Measurements from ENCODE around the gene GJA9. TPM values are rescaled to one million over a fixed set of nuclear protein-coding genes. Genes with fewer than 3 reads are reported as not detected.
"Not testable (repeated sequence)": the region's sequence is repeated elsewhere in the genome, so short reads cannot be mapped to it uniquely, and the experiment has no call there.

GJA9 gene
- polyA plus RNA-seq, 2 of the 4 experiments (the other 2 are of a cell fraction) = not detected

DNA sequence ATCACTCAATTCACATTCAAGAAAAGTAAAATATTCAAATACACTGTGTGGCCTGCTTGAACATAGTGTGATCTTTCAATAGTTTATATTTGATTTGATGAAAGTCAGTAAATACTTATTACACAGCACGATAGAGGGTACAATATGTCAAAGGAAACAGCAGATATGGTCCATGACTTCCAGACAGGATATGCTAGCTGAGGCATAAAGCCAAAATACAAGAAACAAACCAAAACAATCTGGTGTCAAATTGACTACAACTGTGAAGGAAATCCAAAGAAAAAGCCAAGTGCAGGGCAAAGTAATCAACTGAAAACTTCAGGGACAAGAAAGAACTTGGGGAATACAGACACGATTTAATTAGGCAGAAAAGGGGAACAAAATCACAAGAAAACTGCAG lies 41.1 kb downstream of the GJA9 start:
- H3K4me1 ChIP-seq = no peaks in the 10 kb centered on the region
- FAIRE-seq (no peak), DNase-seq (ENCODE audit: low read depth in 1 of 2, low spot score in 1 of 2) (no peak), ATAC-seq (no peak)
- no peak for TF ChIP-seq POLR2AphosphoS2 (conservative IDR thresholded peaks at IDR 0.05; ENCODE audit: low read length)
- no peak for TF ChIP-seq TP53 (CRISPR knock-in tag; IDR thresholded peaks at IDR 0.05)
- no peak for TF ChIP-seq BHLHE40 (IDR thresholded peaks at IDR 0.05; ENCODE audit: low read depth, low read length)
- no peak for TF ChIP-seq RFX5 (IDR thresholded peaks at IDR 0.05)
- TF ChIP-seq KDM5A (IDR thresholded peaks at IDR 0.05) = no peak
- no peak for TF ChIP-seq JUN (IDR thresholded peaks at IDR 0.05)
- no peak for TF ChIP-seq ZC3H11A (IDR thresholded peaks at IDR 0.05)
- TF ChIP-seq, protein P1, sequence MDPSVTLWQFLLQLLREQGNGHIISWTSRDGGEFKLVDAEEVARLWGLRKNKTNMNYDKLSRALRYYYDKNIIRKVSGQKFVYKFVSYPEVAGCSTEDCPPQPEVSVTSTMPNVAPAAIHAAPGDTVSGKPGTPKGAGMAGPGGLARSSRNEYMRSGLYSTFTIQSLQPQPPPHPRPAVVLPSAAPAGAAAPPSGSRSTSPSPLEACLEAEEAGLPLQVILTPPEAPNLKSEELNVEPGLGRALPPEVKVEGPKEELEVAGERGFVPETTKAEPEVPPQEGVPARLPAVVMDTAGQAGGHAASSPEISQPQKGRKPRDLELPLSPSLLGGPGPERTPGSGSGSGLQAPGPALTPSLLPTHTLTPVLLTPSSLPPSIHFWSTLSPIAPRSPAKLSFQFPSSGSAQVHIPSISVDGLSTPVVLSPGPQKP (IDR thresholded peaks at IDR 0.05; ENCODE audit: low read depth, low read length) = no peak
- no peak for TF ChIP-seq HOXA7 (CRISPR knock-in tag; IDR thresholded peaks at IDR 0.05)
- no peak for TF ChIP-seq ZSCAN20 (CRISPR knock-in tag; IDR thresholded peaks at IDR 0.05)
- TF ChIP-seq FOSL2 (IDR thresholded peaks at IDR 0.05) = no peak
- TF ChIP-seq FOSL2 (CRISPR knock-in tag; IDR thresholded peaks at IDR 0.05) = no peak
- no peak for TF ChIP-seq HOXB13 (CRISPR knock-in tag; IDR thresholded peaks at IDR 0.05; ENCODE audit: low read depth)
- no peak for TF ChIP-seq SMC3 (IDR thresholded peaks at IDR 0.05)
- no peak for TF ChIP-seq CBX2 (IDR thresholded peaks at IDR 0.05; ENCODE audit: borderline replicate concordance, low read depth)
- no peak for TF ChIP-seq PHF8 (IDR thresholded peaks at IDR 0.05; ENCODE audit: borderline replicate concordance, low read depth)
- no peak for TF ChIP-seq ZFP36 (IDR thresholded peaks at IDR 0.05; ENCODE audit: borderline replicate concordance, partially characterized antibody)
- no peak for TF ChIP-seq HOXB5 (CRISPR knock-in tag; IDR thresholded peaks at IDR 0.05)
- no peak for TF ChIP-seq RAD21 (conservative IDR thresholded peaks at IDR 0.05 in 1 of 2, IDR thresholded peaks at IDR 0.05 in 1 of 2)
- no peak overlapping the region for H3K4me2 ChIP-seq
- H3K27ac ChIP-seq = no peak overlapping the region
- H3K9me3 ChIP-seq = no peaks in the 10 kb centered on the region
- WGBS (ENCODE audit: missing lambda C conversion rate) = 54% methylated on average over 2 of the region's 2 CpGs
- H3K4me3 ChIP-seq = no peak overlapping the region
- ChIA-PET CTCF (no interaction called here), POLR2A (no interaction called here)

DNA sequence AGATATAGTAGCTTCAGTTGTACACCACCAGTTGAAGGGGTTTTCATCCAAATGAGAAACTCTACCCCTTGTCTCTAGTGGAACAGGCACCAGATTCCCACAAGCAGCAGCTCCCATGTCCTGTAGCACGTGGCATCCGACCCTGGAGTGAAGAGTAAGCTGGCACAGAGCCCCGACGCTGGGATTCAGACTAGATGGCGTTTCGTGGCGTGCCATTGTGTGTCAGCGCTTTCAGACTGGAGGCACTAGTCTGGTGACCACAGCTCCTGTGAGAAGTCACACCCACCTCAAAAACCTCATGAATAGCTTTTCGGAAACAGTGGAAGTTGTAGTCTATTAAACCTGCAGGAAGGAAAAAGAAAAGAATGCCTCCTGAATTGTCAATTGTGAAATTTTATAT lies 42.0 kb downstream of the GJA9 start:
- DNase-seq (ENCODE audit: low read depth in 1 of 2, low spot score in 1 of 2) (no peak), FAIRE-seq (no peak), ATAC-seq (no peak)
- TF ChIP-seq ZFP36 (IDR thresholded peaks at IDR 0.05; ENCODE audit: borderline replicate concordance, partially characterized antibody) (no peak), RAD21 (conservative IDR thresholded peaks at IDR 0.05 in 1 of 2, IDR thresholded peaks at IDR 0.05 in 1 of 2) (no peak), HDAC2 (IDR thresholded peaks at IDR 0.05) (no peak), BHLHE40 (IDR thresholded peaks at IDR 0.05; ENCODE audit: low read depth, low read length) (no peak), ZSCAN20 (CRISPR knock-in tag; IDR thresholded peaks at IDR 0.05) (no peak), RNF2 (IDR thresholded peaks at IDR 0.05; ENCODE audit: borderline replicate concordance, low read depth) (no peak), NR3C1 (IDR thresholded peaks at IDR 0.05) (no peak), CHD2 (IDR thresholded peaks at IDR 0.05; ENCODE audit: low read length, partially characterized antibody) (no peak), POLR2AphosphoS2 (conservative IDR thresholded peaks at IDR 0.05; ENCODE audit: low read length) (no peak), HEYL (CRISPR knock-in tag; IDR thresholded peaks at IDR 0.05) (no peak), POLR2A (IDR thresholded peaks at IDR 0.05; ENCODE audit: low read length) (no peak), ZC3H11A (IDR thresholded peaks at IDR 0.05) (no peak), KDM1A (IDR thresholded peaks at IDR 0.05; ENCODE audit: low read depth) (no peak), HOXB5 (CRISPR knock-in tag; IDR thresholded peaks at IDR 0.05) (no peak), GATA3 (IDR thresholded peaks at IDR 0.05; ENCODE audit: borderline replicate concordance) (no peak)
- TF ChIP-seq, protein P2, sequence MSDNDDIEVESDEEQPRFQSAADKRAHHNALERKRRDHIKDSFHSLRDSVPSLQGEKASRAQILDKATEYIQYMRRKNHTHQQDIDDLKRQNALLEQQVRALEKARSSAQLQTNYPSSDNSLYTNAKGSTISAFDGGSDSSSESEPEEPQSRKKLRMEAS (IDR thresholded peaks at IDR 0.05) = no peak
- TF ChIP-seq, protein P3, sequence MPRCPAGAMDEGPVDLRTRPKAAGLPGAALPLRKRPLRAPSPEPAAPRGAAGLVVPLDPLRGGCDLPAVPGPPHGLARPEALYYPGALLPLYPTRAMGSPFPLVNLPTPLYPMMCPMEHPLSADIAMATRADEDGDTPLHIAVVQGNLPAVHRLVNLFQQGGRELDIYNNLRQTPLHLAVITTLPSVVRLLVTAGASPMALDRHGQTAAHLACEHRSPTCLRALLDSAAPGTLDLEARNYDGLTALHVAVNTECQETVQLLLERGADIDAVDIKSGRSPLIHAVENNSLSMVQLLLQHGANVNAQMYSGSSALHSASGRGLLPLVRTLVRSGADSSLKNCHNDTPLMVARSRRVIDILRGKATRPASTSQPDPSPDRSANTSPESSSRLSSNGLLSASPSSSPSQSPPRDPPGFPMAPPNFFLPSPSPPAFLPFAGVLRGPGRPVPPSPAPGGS (IDR thresholded peaks at IDR 0.05) = no peak
- TF ChIP-seq, protein P4, sequence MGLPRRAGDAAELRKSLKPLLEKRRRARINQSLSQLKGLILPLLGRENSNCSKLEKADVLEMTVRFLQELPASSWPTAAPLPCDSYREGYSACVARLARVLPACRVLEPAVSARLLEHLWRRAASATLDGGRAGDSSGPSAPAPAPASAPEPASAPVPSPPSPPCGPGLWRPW (IDR thresholded peaks at IDR 0.05) = no peak
- ChIA-PET CTCF (interaction anchor here (0.7 kb wide), 1 partner anchor 812 kb away, joined by 3 read pairs; no protein-coding TSS in a partner anchor), POLR2A (no interaction called here)
- Histone ChIP-seq H3K4me1 (no peaks in the 10 kb centered on the region), H3K4me2 (no peak overlapping the region), H3K4me3 (no peak overlapping the region), H3K27ac (no peak overlapping the region), H3K9me3 (no peaks in the 10 kb centered on the region)
- WGBS (ENCODE audit: missing lambda C conversion rate) = 94% methylated on average over 1 of the region's 9 CpGs

DNA sequence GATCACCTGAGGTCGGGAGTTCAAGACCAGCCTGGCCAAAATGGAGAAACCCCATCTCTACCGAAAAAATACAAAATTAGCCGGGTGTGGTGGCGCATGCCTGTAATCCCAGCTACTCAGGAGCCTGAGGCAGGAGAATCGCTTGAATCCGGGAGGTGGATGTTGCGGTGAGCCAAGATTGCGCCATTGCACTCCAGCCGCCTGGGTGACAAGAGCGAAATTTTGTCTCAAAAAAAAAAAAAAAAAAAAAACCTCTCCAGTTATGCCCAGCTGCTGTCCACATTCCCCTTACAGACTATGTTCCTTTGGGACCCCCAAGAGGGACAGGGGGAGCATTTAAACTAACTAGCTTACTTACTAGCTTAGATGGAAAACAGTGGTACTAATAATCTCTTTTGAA lies 45.1 kb downstream of the GJA9 start:
- CTCF ChIA-PET = interaction anchor here (1.3 to 3.9 kb wide), 6 partner anchors 256 to 1232 kb away, joined by 3 to 21 read pairs (median 4); no protein-coding TSS in a partner anchor
- H3K27ac ChIP-seq; POLR2A ChIA-PET; H3K4me3 ChIP-seq; H3K4me2 ChIP-seq; H3K9me3 ChIP-seq; ATAC-seq; DNase-seq (ENCODE audit: low read depth in 1 of 2, low spot score in 1 of 2); FAIRE-seq; H3K4me1 ChIP-seq: not testable (repeated sequence)
- WGBS (ENCODE audit: missing lambda C conversion rate) = 67% methylated on average over 10 of the region's 10 CpGs

All from A549 (cell line).